Fibroblast of the aortic adventitia (primary cell): ENCODE data around the gene CAT. TPM values are rescaled to one million over a fixed set of nuclear protein-coding genes. Genes with fewer than 3 reads are reported as not detected.
A peak's percentile ranks its signal among the peaks of the same experiment; 100 is the strongest.

Experiments used
- DNase-seq: peaks from one replicate; pipeline ENCODE4 v3.0.0-alpha.2; 2010; ENCODE audit warnings: low read depth
- H3K4me3 ChIP-seq: 2 replicates; pipeline ENCODE4 v1.5.1; 2011; ENCODE audit warnings: low read depth, mild to moderate bottlenecking, control low read depth, low read length, moderate library complexity
- CTCF ChIP-seq: IDR thresholded peaks from 2 replicates; pipeline ENCODE4 v1.5.1; 2011; ENCODE audit warnings: mild to moderate bottlenecking, low read length, control low read depth, inconsistent platforms; ENCODE audit not compliant: insufficient read depth
- total RNA-seq: library from RNA; depleted of rRNA; stranded (reverse); fragments of >200 nt; gene quantifications from 2 replicates; pipeline ENCODE4 v1.2.3, GENCODE V29; 2012; ENCODE audit warnings: low replicate concordance

The CAT gene
- total RNA-seq, 1 donor, result 63.4 TPM

GRCh38 chr11:34481307-34481706 lies 42.6 kb downstream of the CAT start:
- no peak for TF ChIP-seq CTCF
- no peak for DNase-seq
- no peak overlapping the region for H3K4me3 ChIP-seq

GRCh38 chr11:34483106-34483874 lies 44.6 kb downstream of the CAT start:
- DNase-seq, result no peak
- H3K4me3 ChIP-seq, result no peak overlapping the region
- no peak for TF ChIP-seq CTCF

GRCh38 chr11:34487430-34487829 lies 48.7 kb downstream of the CAT start:
- no peak overlapping the region for H3K4me3 ChIP-seq
- TF ChIP-seq CTCF, result no peak
- DNase-seq, result no peak

- no peak for DNase-seq
- no peak overlapping the region for H3K4me3 ChIP-seq
- no peak for TF ChIP-seq CTCF
Observed at GRCh38 chr11:34488855-34489557, 50.3 kb downstream of the CAT start.

- no peak for TF ChIP-seq CTCF
- H3K4me3 ChIP-seq, result no peak overlapping the region
- no peak for DNase-seq
Observed at GRCh38 chr11:34490304-34490703, 51.6 kb downstream of the CAT start.

GRCh38 chr11:34492806-34493414 lies 54.2 kb downstream of the CAT start:
- peak; percentile 78 for DNase-seq
- no peak overlapping the region for H3K4me3 ChIP-seq
- TF ChIP-seq CTCF, result peak; percentile 66
